Fibroblast of lung (primary cell): ENCODE data around the gene LRFN2. TPM values are rescaled to one million over a fixed set of nuclear protein-coding genes. Genes with fewer than 3 reads are reported as not detected.

Source experiments
- DNase-seq, 2 donors: peaks; one replicate each; pipeline versions ENCODE4 v3.0.0 to v3.0.0-alpha.2; 2010; ENCODE audit warnings: low read depth in 2 of 2
- H2AFZ ChIP-seq: 2 replicates; pipeline ENCODE4 v1.5.1; 2012; ENCODE audit warnings: low read length, control low read depth, inconsistent platforms
- H3K27ac ChIP-seq: 2 replicates; pipeline ENCODE4 v1.5.1; 2011; ENCODE audit warnings: low read length, control low read depth; ENCODE audit not compliant: insufficient read depth
- H3K27me3 ChIP-seq: 2 replicates; pipeline ENCODE4 v1.5.1; 2011; ENCODE audit warnings: mild to moderate bottlenecking, low read length; ENCODE audit not compliant: control insufficient read depth, insufficient read depth
- H3K36me3 ChIP-seq: 2 replicates; pipeline ENCODE4 v1.5.1; 2011; ENCODE audit warnings: low read length; ENCODE audit not compliant: control insufficient read depth, insufficient read depth
- H3K4me1 ChIP-seq: 2 replicates; pipeline ENCODE4 v1.5.1; 2011; ENCODE audit warnings: low read length; ENCODE audit not compliant: control insufficient read depth, insufficient read depth; ENCODE audit errors: extremely low read depth
- H3K4me2 ChIP-seq: 2 replicates; pipeline ENCODE4 v1.5.1; 2011; ENCODE audit warnings: low read length, control low read depth; ENCODE audit not compliant: insufficient read depth; ENCODE audit errors: extremely low read depth
- H3K4me3 ChIP-seq, 4 experiments: fragments of 200-600 bp in 1 of 4; sonication (generic) in 1 of 4; replicated peaks in 1 of 4; 2 replicates each; pipeline ENCODE4 v1.5.1; 2011 to 2016; ENCODE audit warnings: low read length in 4 of 4, low read depth in 3 of 4, mild to moderate bottlenecking in 3 of 4, control low read depth in 2 of 4, inconsistent platforms in 1 of 4, mixed read lengths in 1 of 4; ENCODE audit not compliant: insufficient read depth in 1 of 4; ENCODE audit errors: control extremely low read depth in 1 of 4
- H3K79me2 ChIP-seq: 2 replicates; pipeline ENCODE4 v1.5.1; 2012; ENCODE audit warnings: mild to moderate bottlenecking, low read length, inconsistent platforms; ENCODE audit not compliant: control insufficient read depth, insufficient read depth
- H3K9ac ChIP-seq: 2 replicates; pipeline ENCODE4 v1.5.1; 2011; ENCODE audit warnings: mild to moderate bottlenecking, low read length, control low read depth; ENCODE audit not compliant: insufficient read depth
- H3K9me3 ChIP-seq: 2 replicates; pipeline ENCODE4 v1.5.1; 2012; ENCODE audit warnings: low read depth, low read length; ENCODE audit not compliant: control insufficient read depth, insufficient read depth
- H4K20me1 ChIP-seq: 2 replicates; pipeline ENCODE4 v1.5.1; 2011; ENCODE audit warnings: low read length; ENCODE audit not compliant: control insufficient read depth, insufficient read depth; ENCODE audit errors: extremely low read depth
- CTCF ChIP-seq, 2 donors: IDR thresholded peaks in 1 of 2; conservative IDR thresholded peaks in 1 of 2; 1 replicate in 1 of 2; 2 replicates in 1 of 2; pipeline ENCODE4 v1.5.1; 2011 to 2012; ENCODE audit warnings: low read length in 2 of 2, control low read depth in 1 of 2, inconsistent platforms in 1 of 2, low read depth in 1 of 2, mild to moderate bottlenecking in 1 of 2
- EZH2 ChIP-seq: IDR thresholded peaks from 2 replicates; pipeline ENCODE4 v1.5.1; 2012; ENCODE audit warnings: low read length, control low read depth, mild to moderate bottlenecking; ENCODE audit errors: missing control alignments
- polyA plus RNA-seq, 2 donors: library from polyadenylated mRNA; depleted of rRNA in 1 of 2; stranded (reverse) in 1 of 2; unstranded in 1 of 2; fragments of >200 nt; gene quantifications; 2 replicates each; pipeline ENCODE4 v1.2.1, GENCODE V29; 2011 to 2012; ENCODE audit warnings: missing spikeins in 1 of 2
- total RNA-seq: library from RNA; depleted of rRNA; stranded (reverse); fragments of >200 nt; gene quantifications from 2 replicates; pipeline ENCODE4 v1.2.1, GENCODE V29; 2014

Gene LRFN2
- total and polyA plus RNA-seq, 2 donors (not counting 1 experiment from before 2014, with no cell fraction given): not detected

- Histone ChIP-seq H3K4me3 (no peak overlapping the region), H3K27ac (no peak overlapping the region), H3K4me2 (no peak overlapping the region), H3K4me1 (no peaks in the 10 kb centered on the region), H3K9me3 (no peaks in the 10 kb centered on the region), H3K79me2 (no peaks in the 10 kb centered on the region), H3K9ac (no peak overlapping the region), H3K36me3 (no peaks in the 10 kb centered on the region), H4K20me1 (no peaks in the 10 kb centered on the region), H3K27me3 (peaks cover 4% of the 10 kb centered on the region), H2AFZ (no peak overlapping the region)
- no peak for DNase-seq
- TF ChIP-seq EZH2: no peak
- TF ChIP-seq CTCF (conservative IDR thresholded peaks at IDR 0.05 in 1 of 2, IDR thresholded peaks at IDR 0.05 in 1 of 2; ENCODE audit: low read depth in 1 of 2, low read length in 2 of 2): no peak
Observed at GRCh38 chr6:40585651-40586269, 1.4 kb downstream of the LRFN2 start.

GRCh38 chr6:40585223-40585622 is 1.9 kb downstream of the LRFN2 start:
- H3K9ac ChIP-seq: no peak overlapping the region
- H3K79me2 ChIP-seq: no peaks in the 10 kb centered on the region
- no peak for TF ChIP-seq EZH2
- TF ChIP-seq CTCF (conservative IDR thresholded peaks at IDR 0.05 in 1 of 2, IDR thresholded peaks at IDR 0.05 in 1 of 2; ENCODE audit: low read depth in 1 of 2, low read length in 2 of 2): no peak
- DNase-seq: no peak
- H3K9me3 ChIP-seq: no peaks in the 10 kb centered on the region
- H3K4me1 ChIP-seq: no peaks in the 10 kb centered on the region
- H3K27me3 ChIP-seq: peaks cover 4% of the 10 kb centered on the region
- no peak overlapping the region for H2AFZ ChIP-seq
- H3K27ac ChIP-seq: no peak overlapping the region
- no peaks in the 10 kb centered on the region for H3K36me3 ChIP-seq
- H3K4me3 ChIP-seq: no peak overlapping the region
- no peak overlapping the region for H3K4me2 ChIP-seq
- H4K20me1 ChIP-seq: no peaks in the 10 kb centered on the region

GRCh38 chr6:40584741-40585140 is 2.4 kb downstream of the LRFN2 start:
- H3K27me3 ChIP-seq: peaks cover 4% of the 10 kb centered on the region
- H3K4me1 ChIP-seq: no peaks in the 10 kb centered on the region
- H4K20me1 ChIP-seq: no peaks in the 10 kb centered on the region
- TF ChIP-seq EZH2: no peak
- TF ChIP-seq CTCF (conservative IDR thresholded peaks at IDR 0.05 in 1 of 2, IDR thresholded peaks at IDR 0.05 in 1 of 2; ENCODE audit: low read depth in 1 of 2, low read length in 2 of 2): no peak
- no peak overlapping the region for H3K4me2 ChIP-seq
- H3K79me2 ChIP-seq: no peaks in the 10 kb centered on the region
- H3K27ac ChIP-seq: no peak overlapping the region
- H3K36me3 ChIP-seq: no peaks in the 10 kb centered on the region
- no peak for DNase-seq
- H2AFZ ChIP-seq: no peak overlapping the region
- no peaks in the 10 kb centered on the region for H3K9me3 ChIP-seq
- no peak overlapping the region for H3K9ac ChIP-seq
- H3K4me3 ChIP-seq: no peak overlapping the region
